MM.1S (cell line): ENCODE measurements around the gene POPDC2.

ENCODE experiments used
- DNase-seq: peaks from one replicate; pipeline ENCODE4 v3.0.0-alpha.2; 2015
- H2AFZ ChIP-seq: fragments of 300-600 bp; sonication (generic); 2 replicates; pipeline ENCODE4 v1.6.0; 2016; ENCODE audit warnings: antibody characterized with exemption, low read length
- H3F3A ChIP-seq: fragments of 300-600 bp; sonication (generic); 2 replicates; pipeline ENCODE4 v1.6.1; 2016; ENCODE audit warnings: mild to moderate bottlenecking, antibody characterized with exemption, low read length, moderate library complexity, mixed read lengths; ENCODE audit not compliant: insufficient read depth
- H3K27ac ChIP-seq: fragments of 300-600 bp; sonication (generic); 2 replicates; pipeline ENCODE4 v1.5.1; 2016; ENCODE audit warnings: mild to moderate bottlenecking, low read length
- H3K27me3 ChIP-seq: fragments of 300-600 bp; sonication (generic); replicated peaks from 2 replicates; pipeline ENCODE4 v1.6.0; 2016; ENCODE audit warnings: low read length; ENCODE audit not compliant: insufficient read depth
- H3K36me3 ChIP-seq: fragments of 300-600 bp; sonication (generic); replicated peaks from 2 replicates; pipeline ENCODE4 v1.6.1; 2016; ENCODE audit warnings: mild to moderate bottlenecking, low read length, mixed read lengths; ENCODE audit not compliant: insufficient read depth
- H3K4me1 ChIP-seq: fragments of 300-600 bp; sonication (generic); 2 replicates; pipeline ENCODE4 v1.6.1; 2016; ENCODE audit warnings: low read length, mixed read lengths
- H3K4me2 ChIP-seq: fragments of 300-600 bp; sonication (generic); 2 replicates; pipeline ENCODE4 v1.6.0; 2016; ENCODE audit warnings: low read depth, low read length
- H3K4me3 ChIP-seq: fragments of 300-600 bp; sonication (generic); 2 replicates; pipeline ENCODE4 v1.5.1; 2016; ENCODE audit warnings: low read length, mixed read lengths
- H3K79me2 ChIP-seq: fragments of 300-600 bp; sonication (generic); 2 replicates; pipeline ENCODE4 v1.6.1; 2016; ENCODE audit warnings: mixed run types, low read length, mixed read lengths
- H3K9ac ChIP-seq: fragments of 300-600 bp; sonication (generic); 2 replicates; pipeline ENCODE4 v1.6.1; 2016; ENCODE audit warnings: low read length, mixed read lengths
- H3K9me2 ChIP-seq: fragments of 300-600 bp; sonication (generic); replicated peaks from 2 replicates; pipeline ENCODE4 v1.6.1; 2016; ENCODE audit warnings: mild to moderate bottlenecking, low read length, mixed read lengths; ENCODE audit not compliant: insufficient read depth
- H3K9me3 ChIP-seq: fragments of 300-600 bp; sonication (generic); replicated peaks from 2 replicates; pipeline ENCODE4 v1.6.1; 2016; ENCODE audit warnings: mild to moderate bottlenecking, low read length, mixed read lengths; ENCODE audit not compliant: insufficient read depth
- H4K20me1 ChIP-seq: fragments of 300-600 bp; sonication (generic); 2 replicates; pipeline ENCODE4 v1.6.1; 2016; ENCODE audit warnings: mild to moderate bottlenecking, low read length, moderate library complexity, mixed read lengths; ENCODE audit not compliant: insufficient read depth
- CTCF ChIP-seq: fragments of 300-600 bp; sonication (generic); IDR thresholded peaks from 2 replicates; pipeline ENCODE4 v1.5.1; 2016; ENCODE audit warnings: antibody characterized with exemption, low read length, mixed read lengths
- EZH2 ChIP-seq: fragments of 300-600 bp; sonication (generic); optimal IDR thresholded peaks from 2 replicates; pipeline ENCODE3; 2017; ENCODE audit warnings: low read depth, mild to moderate bottlenecking, antibody characterized with exemption, low read length, mixed read lengths
- EZH2phosphoT487 ChIP-seq: fragments of 300-600 bp; sonication (generic); IDR thresholded peaks from 2 replicates; pipeline ENCODE4 v1.6.1; 2018; ENCODE audit warnings: antibody characterized with exemption, low read length

The POPDC2 gene

DNA sequence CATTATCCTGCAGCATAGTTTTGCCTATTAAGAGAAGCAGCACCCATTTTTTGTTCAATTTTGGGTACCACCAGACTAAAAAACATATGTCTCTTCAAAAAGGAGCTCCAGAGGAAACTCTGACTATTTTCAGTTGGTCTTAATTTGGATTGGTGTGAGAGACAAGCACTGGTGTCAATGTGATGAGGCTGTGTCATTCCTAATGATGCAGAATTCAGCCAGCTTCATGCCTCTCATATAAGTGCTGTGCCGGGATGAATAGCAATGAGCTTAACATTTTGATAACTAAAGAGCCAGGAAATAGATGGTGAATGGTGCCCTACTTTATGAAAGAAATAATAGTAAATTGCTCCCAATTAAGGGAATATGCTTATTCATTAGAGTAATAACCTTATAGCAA, 15.9 kb downstream of the POPDC2 start:
- H3K9ac ChIP-seq = no peak overlapping the region
- H2AFZ ChIP-seq = no peak overlapping the region
- no peak overlapping the region for H3K4me3 ChIP-seq
- H3K4me1 ChIP-seq = peaks cover 31% of the 10 kb centered on the region
- H3K36me3 ChIP-seq = no peaks in the 10 kb centered on the region
- no peaks in the 10 kb centered on the region for H3K9me2 ChIP-seq
- no peaks in the 10 kb centered on the region for H3K27me3 ChIP-seq
- no peaks in the 10 kb centered on the region for H3K9me3 ChIP-seq
- DNase-seq = no peak
- no peak overlapping the region for H3K4me2 ChIP-seq
- H4K20me1 ChIP-seq = no peaks in the 10 kb centered on the region
- no peaks in the 10 kb centered on the region for H3K79me2 ChIP-seq
- H3F3A ChIP-seq = peaks cover 8% of the 10 kb centered on the region
- TF ChIP-seq CTCF (no peak), EZH2 (no peak), EZH2phosphoT487 (no peak)
- H3K27ac ChIP-seq = no peak overlapping the region

GRCh38 chr3:119643528-119643927, 16.9 kb downstream of the POPDC2 start:
- Histone ChIP-seq H3K27me3 (no peaks in the 10 kb centered on the region), H3F3A (peaks cover 16% of the 10 kb centered on the region), H3K9ac (no peak overlapping the region), H3K9me2 (no peaks in the 10 kb centered on the region), H4K20me1 (no peaks in the 10 kb centered on the region), H2AFZ (peak overlapping the region; percentile 66), H3K36me3 (no peaks in the 10 kb centered on the region), H3K4me2 (no peak overlapping the region), H3K4me1 (peaks cover 37% of the 10 kb centered on the region), H3K9me3 (no peaks in the 10 kb centered on the region), H3K4me3 (no peak overlapping the region), H3K79me2 (no peaks in the 10 kb centered on the region), H3K27ac (peak overlapping the region; percentile 63; the same call in 1 of the 2 replicates)
- TF ChIP-seq EZH2phosphoT487 (no peak), CTCF (no peak), EZH2 (no peak)
- DNase-seq = no peak

GRCh38 chr3:119642746-119643473, 17.5 kb downstream of the POPDC2 start:
- TF ChIP-seq EZH2phosphoT487 (no peak), CTCF (0 out of 2 replicates have a peak, but pooled peaks have one; percentile 10)
- peak overlapping the region; percentile 37; the same call in 1 of the 2 replicates for H3K4me2 ChIP-seq
- no peaks in the 10 kb centered on the region for H4K20me1 ChIP-seq
- peaks cover 40% of the 10 kb centered on the region for H3K4me1 ChIP-seq
- H3K27me3 ChIP-seq = no peaks in the 10 kb centered on the region
- no peaks in the 10 kb centered on the region for H3K9me2 ChIP-seq
- peak; percentile 21 for DNase-seq
- H3K79me2 ChIP-seq = no peaks in the 10 kb centered on the region
- no peaks in the 10 kb centered on the region for H3K9me3 ChIP-seq
- peak overlapping the region; percentile 66 for H2AFZ ChIP-seq
- no peak overlapping the region for H3K4me3 ChIP-seq
- peak overlapping the region; percentile 63 for H3K27ac ChIP-seq
- peaks cover 22% of the 10 kb centered on the region for H3F3A ChIP-seq
- H3K36me3 ChIP-seq = no peaks in the 10 kb centered on the region
- peak overlapping the region; percentile 20; the same call in 1 of the 2 replicates for H3K9ac ChIP-seq
